Measurements from ENCODE around the gene HOXA4.
A peak's percentile ranks its signal among the peaks of the same experiment; 100 is the strongest.

HOXA4 gene

GRCh38 chr7:27143023-27143949 lies 12.7 kb upstream of the HOXA4 start, which contains the start of gene HOXA5:
Gene HOXA5 (minus strand): TSS chr7:27143681. CDS start chr7:27143607, 74 bp downstream.
- peak; percentile 27 for DNase-seq (ENCODE audit: low read depth)
- no peak within 1 kb of the TSS for H3K4me3 ChIP-seq (ENCODE audit: low read depth, low read length)
- no peak for TF ChIP-seq CTCF (conservative IDR thresholded peaks at IDR 0.05; ENCODE audit: low read depth, low read length)

GRCh38 chr7:27142580-27143022 lies 12.0 kb upstream of the HOXA4 start:
- peak overlapping the region; percentile 5 for H3K4me3 ChIP-seq (ENCODE audit: low read depth, low read length)
- TF ChIP-seq CTCF (conservative IDR thresholded peaks at IDR 0.05; ENCODE audit: low read depth, low read length) = no peak
- no peak for DNase-seq (ENCODE audit: low read depth)

- no peak for DNase-seq (ENCODE audit: low read depth)
- no peak for TF ChIP-seq CTCF (conservative IDR thresholded peaks at IDR 0.05; ENCODE audit: low read depth, low read length)
- peak overlapping the region; percentile 5 for H3K4me3 ChIP-seq (ENCODE audit: low read depth, low read length)
Measured at GRCh38 chr7:27141923-27142579, 11.5 kb upstream of the HOXA4 start.

GRCh38 chr7:27141137-27141922 lies 10.8 kb upstream of the HOXA4 start:
- DNase-seq (ENCODE audit: low read depth) = no peak
- no peak overlapping the region for H3K4me3 ChIP-seq (ENCODE audit: low read depth, low read length)
- no peak for TF ChIP-seq CTCF (conservative IDR thresholded peaks at IDR 0.05; ENCODE audit: low read depth, low read length)

- no peak for DNase-seq (ENCODE audit: low read depth)
- H3K4me3 ChIP-seq (ENCODE audit: low read depth, low read length) = no peak overlapping the region
- TF ChIP-seq CTCF (conservative IDR thresholded peaks at IDR 0.05; ENCODE audit: low read depth, low read length) = no peak
Measured at GRCh38 chr7:27140126-27140857, 9.7 kb upstream of the HOXA4 start.
